Measurements from ENCODE around the gene IFI27L2.

IFI27L2 gene

GRCh38 chr14:94109915-94110250 is 19.5 kb downstream of the IFI27L2 start:
- no peak overlapping the region for H3K4me3 ChIP-seq (ENCODE audit: insufficient read depth, low read depth, low read length, poor library complexity, severe bottlenecking)
- H3K36me3 ChIP-seq (ENCODE audit: control insufficient read depth, insufficient read depth, low read length) = no peaks in the 10 kb centered on the region
- H3K27me3 ChIP-seq (replicated peaks; ENCODE audit: control insufficient read depth, insufficient read depth, low read length, poor library complexity, severe bottlenecking) = no peaks in the 10 kb centered on the region
- H3K27ac ChIP-seq (ENCODE audit: insufficient read depth, low read length, poor library complexity, severe bottlenecking) = no peak overlapping the region
- DNase-seq = no peak
- no peaks in the 10 kb centered on the region for H3K4me1 ChIP-seq (ENCODE audit: control insufficient read depth, insufficient read depth, low read length, poor library complexity, severe bottlenecking)
- H3K9me3 ChIP-seq (ENCODE audit: control insufficient read depth, low read length) = no peaks in the 10 kb centered on the region

GRCh38 chr14:94104731-94105130 is 24.7 kb downstream of the IFI27L2 start:
- Histone ChIP-seq H3K36me3 (ENCODE audit: control insufficient read depth, insufficient read depth, low read length) (no peaks in the 10 kb centered on the region), H3K9me3 (ENCODE audit: control insufficient read depth, low read length) (no peaks in the 10 kb centered on the region), H3K4me1 (ENCODE audit: control insufficient read depth, insufficient read depth, low read length, poor library complexity, severe bottlenecking) (no peaks in the 10 kb centered on the region)

GRCh38 chr14:94103554-94104150 is 25.8 kb downstream of the IFI27L2 start:
- Histone ChIP-seq H3K27ac (ENCODE audit: insufficient read depth, low read length, poor library complexity, severe bottlenecking) (no peak overlapping the region), H3K4me1 (ENCODE audit: control insufficient read depth, insufficient read depth, low read length, poor library complexity, severe bottlenecking) (no peaks in the 10 kb centered on the region), H3K36me3 (ENCODE audit: control insufficient read depth, insufficient read depth, low read length) (no peaks in the 10 kb centered on the region), H3K4me3 (ENCODE audit: insufficient read depth, low read depth, low read length, poor library complexity, severe bottlenecking) (no peak overlapping the region), H3K27me3 (replicated peaks; ENCODE audit: control insufficient read depth, insufficient read depth, low read length, poor library complexity, severe bottlenecking) (no peaks in the 10 kb centered on the region), H3K9me3 (ENCODE audit: control insufficient read depth, low read length) (no peaks in the 10 kb centered on the region)
- DNase-seq = no peak

More at GRCh38 chr14:94104731-94105130, 24.7 kb downstream of the IFI27L2 start:
- Histone ChIP-seq H3K27ac (ENCODE audit: insufficient read depth, low read length, poor library complexity, severe bottlenecking) (no peak overlapping the region), H3K4me3 (ENCODE audit: insufficient read depth, low read depth, low read length, poor library complexity, severe bottlenecking) (no peak overlapping the region), H3K27me3 (replicated peaks; ENCODE audit: control insufficient read depth, insufficient read depth, low read length, poor library complexity, severe bottlenecking) (no peaks in the 10 kb centered on the region)
- DNase-seq = no peak

GRCh38 chr14:94102768-94103482 is 26.5 kb downstream of the IFI27L2 start:
- Histone ChIP-seq H3K4me1 (ENCODE audit: control insufficient read depth, insufficient read depth, low read length, poor library complexity, severe bottlenecking) (no peaks in the 10 kb centered on the region), H3K27me3 (replicated peaks; ENCODE audit: control insufficient read depth, insufficient read depth, low read length, poor library complexity, severe bottlenecking) (no peaks in the 10 kb centered on the region), H3K4me3 (ENCODE audit: insufficient read depth, low read depth, low read length, poor library complexity, severe bottlenecking) (no peak overlapping the region), H3K27ac (ENCODE audit: insufficient read depth, low read length, poor library complexity, severe bottlenecking) (no peak overlapping the region), H3K9me3 (ENCODE audit: control insufficient read depth, low read length) (no peaks in the 10 kb centered on the region), H3K36me3 (ENCODE audit: control insufficient read depth, insufficient read depth, low read length) (no peaks in the 10 kb centered on the region)
- DNase-seq = no peak

GRCh38 chr14:94101748-94102147 is 27.7 kb downstream of the IFI27L2 start:
- H3K27ac ChIP-seq (ENCODE audit: insufficient read depth, low read length, poor library complexity, severe bottlenecking) = no peak overlapping the region
- H3K27me3 ChIP-seq (replicated peaks; ENCODE audit: control insufficient read depth, insufficient read depth, low read length, poor library complexity, severe bottlenecking) = no peaks in the 10 kb centered on the region
- no peaks in the 10 kb centered on the region for H3K4me1 ChIP-seq (ENCODE audit: control insufficient read depth, insufficient read depth, low read length, poor library complexity, severe bottlenecking)
- DNase-seq = no peak
- no peaks in the 10 kb centered on the region for H3K9me3 ChIP-seq (ENCODE audit: control insufficient read depth, low read length)
- no peaks in the 10 kb centered on the region for H3K36me3 ChIP-seq (ENCODE audit: control insufficient read depth, insufficient read depth, low read length)
- H3K4me3 ChIP-seq (ENCODE audit: insufficient read depth, low read depth, low read length, poor library complexity, severe bottlenecking) = no peak overlapping the region

- no peaks in the 10 kb centered on the region for H3K9me3 ChIP-seq (ENCODE audit: control insufficient read depth, low read length)
- no peak for DNase-seq
- no peaks in the 10 kb centered on the region for H3K36me3 ChIP-seq (ENCODE audit: control insufficient read depth, insufficient read depth, low read length)
- no peaks in the 10 kb centered on the region for H3K4me1 ChIP-seq (ENCODE audit: control insufficient read depth, insufficient read depth, low read length, poor library complexity, severe bottlenecking)
- H3K27ac ChIP-seq (ENCODE audit: insufficient read depth, low read length, poor library complexity, severe bottlenecking) = no peak overlapping the region
- no peaks in the 10 kb centered on the region for H3K27me3 ChIP-seq (replicated peaks; ENCODE audit: control insufficient read depth, insufficient read depth, low read length, poor library complexity, severe bottlenecking)
- H3K4me3 ChIP-seq (ENCODE audit: insufficient read depth, low read depth, low read length, poor library complexity, severe bottlenecking) = no peak overlapping the region
Observed at GRCh38 chr14:94100847-94101246, 28.6 kb downstream of the IFI27L2 start.

- DNase-seq = no peak
Observed at GRCh38 chr14:94099006-94099405, 30.4 kb downstream of the IFI27L2 start.

GRCh38 chr14:94098326-94098992 is 30.9 kb downstream of the IFI27L2 start:
- Histone ChIP-seq H3K27ac (ENCODE audit: insufficient read depth, low read length, poor library complexity, severe bottlenecking) (no peak overlapping the region), H3K9me3 (ENCODE audit: control insufficient read depth, low read length) (no peaks in the 10 kb centered on the region), H3K4me1 (ENCODE audit: control insufficient read depth, insufficient read depth, low read length, poor library complexity, severe bottlenecking) (no peaks in the 10 kb centered on the region), H3K4me3 (ENCODE audit: insufficient read depth, low read depth, low read length, poor library complexity, severe bottlenecking) (no peak overlapping the region), H3K36me3 (ENCODE audit: control insufficient read depth, insufficient read depth, low read length) (no peaks in the 10 kb centered on the region), H3K27me3 (replicated peaks; ENCODE audit: control insufficient read depth, insufficient read depth, low read length, poor library complexity, severe bottlenecking) (no peaks in the 10 kb centered on the region)
- DNase-seq = no peak

More at GRCh38 chr14:94099006-94099405, 30.4 kb downstream of the IFI27L2 start:
- H3K4me1 ChIP-seq (ENCODE audit: control insufficient read depth, insufficient read depth, low read length, poor library complexity, severe bottlenecking) = no peaks in the 10 kb centered on the region
- H3K27ac ChIP-seq (ENCODE audit: insufficient read depth, low read length, poor library complexity, severe bottlenecking) = no peak overlapping the region
- no peak overlapping the region for H3K4me3 ChIP-seq (ENCODE audit: insufficient read depth, low read depth, low read length, poor library complexity, severe bottlenecking)
- H3K27me3 ChIP-seq (replicated peaks; ENCODE audit: control insufficient read depth, insufficient read depth, low read length, poor library complexity, severe bottlenecking) = no peaks in the 10 kb centered on the region
- H3K36me3 ChIP-seq (ENCODE audit: control insufficient read depth, insufficient read depth, low read length) = no peaks in the 10 kb centered on the region
- no peaks in the 10 kb centered on the region for H3K9me3 ChIP-seq (ENCODE audit: control insufficient read depth, low read length)

GRCh38 chr14:94097091-94097490 is 32.3 kb downstream of the IFI27L2 start:
- Histone ChIP-seq H3K9me3 (ENCODE audit: control insufficient read depth, low read length) (no peaks in the 10 kb centered on the region), H3K27ac (ENCODE audit: insufficient read depth, low read length, poor library complexity, severe bottlenecking) (no peak overlapping the region), H3K4me1 (ENCODE audit: control insufficient read depth, insufficient read depth, low read length, poor library complexity, severe bottlenecking) (no peaks in the 10 kb centered on the region)

GRCh38 chr14:94093418-94093817 is 36.0 kb downstream of the IFI27L2 start:
- Histone ChIP-seq H3K36me3 (ENCODE audit: control insufficient read depth, insufficient read depth, low read length) (no peaks in the 10 kb centered on the region), H3K4me3 (ENCODE audit: insufficient read depth, low read depth, low read length, poor library complexity, severe bottlenecking) (no peak overlapping the region), H3K27me3 (replicated peaks; ENCODE audit: control insufficient read depth, insufficient read depth, low read length, poor library complexity, severe bottlenecking) (no peaks in the 10 kb centered on the region), H3K4me1 (ENCODE audit: control insufficient read depth, insufficient read depth, low read length, poor library complexity, severe bottlenecking) (no peaks in the 10 kb centered on the region), H3K27ac (ENCODE audit: insufficient read depth, low read length, poor library complexity, severe bottlenecking) (no peak overlapping the region), H3K9me3 (ENCODE audit: control insufficient read depth, low read length) (no peaks in the 10 kb centered on the region)
- DNase-seq = no peak

More at GRCh38 chr14:94097091-94097490, 32.3 kb downstream of the IFI27L2 start:
- no peak overlapping the region for H3K4me3 ChIP-seq (ENCODE audit: insufficient read depth, low read depth, low read length, poor library complexity, severe bottlenecking)
- no peak for DNase-seq
- no peaks in the 10 kb centered on the region for H3K36me3 ChIP-seq (ENCODE audit: control insufficient read depth, insufficient read depth, low read length)
- no peaks in the 10 kb centered on the region for H3K27me3 ChIP-seq (replicated peaks; ENCODE audit: control insufficient read depth, insufficient read depth, low read length, poor library complexity, severe bottlenecking)

Data from effector memory CD4-positive, alpha-beta T cell (primary cell).